K562 (cell line): ENCODE measurements around the gene RNF44. TPM values are rescaled to one million over a fixed set of nuclear protein-coding genes. Genes with fewer than 3 reads are reported as not detected.

Source experiments
- CBX3 ChIP-seq, 2 experiments: IDR thresholded peaks; 1 replicate in 1 of 2; 2 replicates in 1 of 2; pipeline ENCODE4 v1.6.1; 2012; ENCODE audit warnings: inconsistent platforms in 2 of 2, low read length in 2 of 2, borderline replicate concordance in 1 of 2, control low read depth in 1 of 2
- MAFG ChIP-seq: fragments of 450-650 bp; conservative IDR thresholded peaks from 2 replicates; pipeline ENCODE4 v1.6.1; 2016; ENCODE audit warnings: missing genetic modification characterization, missing compliant biosample characterization
- POLR2AphosphoS5 ChIP-seq: IDR thresholded peaks from 2 replicates; pipeline ENCODE4 v1.6.1; 2011; ENCODE audit warnings: mild to moderate bottlenecking, low read depth, low read length, moderate library complexity; ENCODE audit not compliant: control insufficient read depth, insufficient read depth
- POLR2B ChIP-seq: fragments of 450-650 bp; IDR thresholded peaks from 2 replicates; pipeline ENCODE4 v1.6.1; 2018; ENCODE audit warnings: low read depth; ENCODE audit not compliant: partially characterized antibody
- RBBP5 ChIP-seq: fragments of 200-600 bp; sonication (generic); IDR thresholded peaks from 2 replicates; pipeline ENCODE4 v1.6.1; 2012; ENCODE audit warnings: borderline replicate concordance, mild to moderate bottlenecking, low read length, control low read depth, inconsistent platforms; ENCODE audit not compliant: insufficient read depth, poor library complexity, severe bottlenecking
- SUPT5H ChIP-seq: fragments of 450-650 bp; IDR thresholded peaks from 2 replicates; pipeline ENCODE4 v1.6.1; 2016
- TBP ChIP-seq: optimal IDR thresholded peaks from 2 replicates; pipeline ENCODE3; 2011; ENCODE audit warnings: low read depth, low read length, improper control_type of control experiment
- TEAD4 ChIP-seq, 2 experiments: sonication (generic) in 1 of 2; formaldehyde crosslinking in 1 of 2; IDR thresholded peaks; 2 replicates each; pipeline versions ENCODE4 v1.6.1 to v1.8.0; 2012 to 2022; ENCODE audit warnings: borderline replicate concordance in 1 of 2, inconsistent platforms in 1 of 2, low read length in 1 of 2, mild to moderate bottlenecking in 1 of 2, missing genetic modification reagents in 1 of 2
- THRAP3 ChIP-seq: fragments of 450-650 bp; IDR thresholded peaks from 2 replicates; pipeline ENCODE4 v1.6.1; 2016; ENCODE audit warnings: mild to moderate bottlenecking, inconsistent platforms, borderline replicate concordance
- polyA plus RNA-seq, 8 experiments: library from polyadenylated mRNA; depleted of rRNA in 4 of 8; stranded (reverse) in 5 of 8; unstranded in 3 of 8; fragments of >200 nt; fragmentation: Nextera tagmentation in 2 of 8; fragmentation: Illumina TruSeq in 1 of 8; extraction: Ambion mirVana in 2 of 8; extraction: Trizol in 1 of 8; gene quantifications; 2 replicates each; pipeline versions ENCODE4 v1.2.1 to v1.2.3, GENCODE V29; 2011 to 2014; ENCODE audit warnings: inconsistent platforms in 1 of 8, missing spikeins in 1 of 8
- total RNA-seq, 7 experiments: library from RNA; depleted of rRNA in 6 of 7; stranded (reverse); fragments of >200 nt in 6 of 7; fragmentation: Illumina TruSeq in 2 of 7; extraction: Trizol in 2 of 7; gene quantifications; 2 replicates each; pipeline versions ENCODE4 v1.2.1 to v1.2.3, GENCODE V29; 2011 to 2021; ENCODE audit warnings: low replicate concordance in 1 of 7
- TF ChIP-seq, protein P1 (sequence below), 2 experiments: fragments of 450-650 bp in 1 of 2; sonication (generic) in 1 of 2; formaldehyde crosslinking in 1 of 2; IDR thresholded peaks; 2 replicates each; pipeline versions ENCODE4 v1.7.1 to v1.9.0; 2016 to 2022; ENCODE audit warnings: inconsistent platforms in 1 of 2, mild to moderate bottlenecking in 1 of 2, missing genetic modification reagents in 1 of 2
- TF ChIP-seq, protein P2 (sequence below), 2 experiments: fragments of 250-450 bp in 1 of 2; fragments of 450-650 bp in 1 of 2; sonication (Bioruptor Pico) in 1 of 2; IDR thresholded peaks; 2 replicates each; pipeline versions ENCODE4 v1.6.1 to v1.8.0; 2016 to 2021; ENCODE audit warnings: mild to moderate bottlenecking in 2 of 2, moderate library complexity in 2 of 2, missing compliant biosample characterization in 1 of 2, missing genetic modification characterization in 1 of 2
- TF ChIP-seq, protein P3 (sequence below): sonication (generic); formaldehyde crosslinking; IDR thresholded peaks from 2 replicates; pipeline ENCODE4 v1.8.1; 2022; ENCODE audit warnings: missing genetic modification reagents
- TF ChIP-seq, protein P4 (sequence below): sonication (generic); formaldehyde crosslinking; IDR thresholded peaks from 2 replicates; pipeline ENCODE4 v1.8.0; 2023; ENCODE audit warnings: mild to moderate bottlenecking, missing genetic modification reagents

Gene RNF44
- total and polyA plus RNA-seq, 9 of the 15 experiments (the other 6 are each of a cell fraction or from before 2014, with no cell fraction given), result 1.6 to 82.6 (median 7.4) TPM

DNA sequence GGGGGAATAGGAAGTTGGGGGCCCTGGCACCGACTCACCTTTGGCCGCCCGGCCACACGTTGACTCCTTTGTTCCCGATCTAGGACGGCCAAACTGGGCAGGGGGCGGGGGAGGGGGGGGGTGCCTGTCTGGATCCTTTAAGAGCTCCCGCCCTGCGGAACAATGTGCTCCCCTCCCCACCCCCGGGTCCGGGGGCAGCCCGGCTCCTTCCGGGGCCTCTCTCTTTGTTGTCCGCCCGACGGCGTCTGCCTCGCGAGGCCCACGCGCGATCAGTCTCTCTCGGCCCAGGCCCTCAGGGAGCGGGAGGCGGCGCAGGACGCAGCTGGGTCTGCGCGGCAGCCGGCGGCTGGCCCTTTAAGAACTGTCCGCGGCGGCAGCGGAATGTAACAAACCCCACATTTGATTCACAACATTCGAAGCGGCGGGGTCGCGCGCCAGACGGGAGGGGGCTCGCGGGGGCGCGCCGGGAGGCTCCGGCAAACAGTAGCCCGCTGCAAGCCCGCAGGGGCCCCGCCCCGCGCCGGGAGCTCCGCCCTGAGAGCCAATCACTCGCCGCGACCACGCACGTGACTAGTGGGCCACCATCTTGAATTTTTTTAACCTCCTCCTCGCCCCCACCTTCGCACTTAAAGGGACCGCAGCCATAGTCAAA is at the start of gene RNF44 (continued):
- TF ChIP-seq, protein P1, sequence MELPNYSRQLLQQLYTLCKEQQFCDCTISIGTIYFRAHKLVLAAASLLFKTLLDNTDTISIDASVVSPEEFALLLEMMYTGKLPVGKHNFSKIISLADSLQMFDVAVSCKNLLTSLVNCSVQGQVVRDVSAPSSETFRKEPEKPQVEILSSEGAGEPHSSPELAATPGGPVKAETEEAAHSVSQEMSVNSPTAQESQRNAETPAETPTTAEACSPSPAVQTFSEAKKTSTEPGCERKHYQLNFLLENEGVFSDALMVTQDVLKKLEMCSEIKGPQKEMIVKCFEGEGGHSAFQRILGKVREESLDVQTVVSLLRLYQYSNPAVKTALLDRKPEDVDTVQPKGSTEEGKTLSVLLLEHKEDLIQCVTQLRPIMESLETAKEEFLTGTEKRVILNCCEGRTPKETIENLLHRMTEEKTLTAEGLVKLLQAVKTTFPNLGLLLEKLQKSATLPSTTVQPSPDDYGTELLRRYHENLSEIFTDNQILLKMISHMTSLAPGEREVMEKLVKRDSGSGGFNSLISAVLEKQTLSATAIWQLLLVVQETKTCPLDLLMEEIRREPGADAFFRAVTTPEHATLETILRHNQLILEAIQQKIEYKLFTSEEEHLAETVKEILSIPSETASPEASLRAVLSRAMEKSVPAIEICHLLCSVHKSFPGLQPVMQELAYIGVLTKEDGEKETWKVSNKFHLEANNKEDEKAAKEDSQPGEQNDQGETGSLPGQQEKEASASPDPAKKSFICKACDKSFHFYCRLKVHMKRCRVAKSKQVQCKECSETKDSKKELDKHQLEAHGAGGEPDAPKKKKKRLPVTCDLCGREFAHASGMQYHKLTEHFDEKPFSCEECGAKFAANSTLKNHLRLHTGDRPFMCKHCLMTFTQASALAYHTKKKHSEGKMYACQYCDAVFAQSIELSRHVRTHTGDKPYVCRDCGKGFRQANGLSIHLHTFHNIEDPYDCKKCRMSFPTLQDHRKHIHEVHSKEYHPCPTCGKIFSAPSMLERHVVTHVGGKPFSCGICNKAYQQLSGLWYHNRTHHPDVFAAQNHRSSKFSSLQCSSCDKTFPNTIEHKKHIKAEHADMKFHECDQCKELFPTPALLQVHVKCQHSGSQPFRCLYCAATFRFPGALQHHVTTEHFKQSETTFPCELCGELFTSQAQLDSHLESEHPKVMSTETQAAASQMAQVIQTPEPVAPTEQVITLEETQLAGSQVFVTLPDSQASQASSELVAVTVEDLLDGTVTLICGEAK (IDR thresholded peaks at IDR 0.05), result peak; percentile 61; the same call in 1 of the 2 replicates
- TF ChIP-seq, protein P1 (CRISPR knock-in tag; IDR thresholded peaks at IDR 0.05), result no peak
- TF ChIP-seq, protein P2, sequence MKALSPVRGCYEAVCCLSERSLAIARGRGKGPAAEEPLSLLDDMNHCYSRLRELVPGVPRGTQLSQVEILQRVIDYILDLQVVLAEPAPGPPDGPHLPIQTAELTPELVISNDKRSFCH (CRISPR knock-in tag; IDR thresholded peaks at IDR 0.05), result no peak
- TF ChIP-seq, protein P2 (tag; IDR thresholded peaks at IDR 0.05), result 0 out of 2 replicates have a peak, but pooled peaks have one; percentile 17
- TF ChIP-seq TBP (peak; percentile 68), RBBP5 (peak; percentile 64), POLR2AphosphoS5 (peak; percentile 50), POLR2B (peak; percentile 20), MAFG (no peak), THRAP3 (no peak), SUPT5H (peak; percentile 64), CBX3 (IDR thresholded peaks at IDR 0.05; ENCODE audit: borderline replicate concordance in 1 of 2, low read length in 2 of 2) (peak in 1 of 2 experiments; percentile 7; a peak in 1 of 3 replicates), TEAD4 (IDR thresholded peaks at IDR 0.05; ENCODE audit: low read length) (peak; percentile 40), TEAD4 (CRISPR knock-in tag; IDR thresholded peaks at IDR 0.05; ENCODE audit: borderline replicate concordance) (peak; percentile 68; the same call in 1 of the 2 replicates)
- TF ChIP-seq, protein P3, sequence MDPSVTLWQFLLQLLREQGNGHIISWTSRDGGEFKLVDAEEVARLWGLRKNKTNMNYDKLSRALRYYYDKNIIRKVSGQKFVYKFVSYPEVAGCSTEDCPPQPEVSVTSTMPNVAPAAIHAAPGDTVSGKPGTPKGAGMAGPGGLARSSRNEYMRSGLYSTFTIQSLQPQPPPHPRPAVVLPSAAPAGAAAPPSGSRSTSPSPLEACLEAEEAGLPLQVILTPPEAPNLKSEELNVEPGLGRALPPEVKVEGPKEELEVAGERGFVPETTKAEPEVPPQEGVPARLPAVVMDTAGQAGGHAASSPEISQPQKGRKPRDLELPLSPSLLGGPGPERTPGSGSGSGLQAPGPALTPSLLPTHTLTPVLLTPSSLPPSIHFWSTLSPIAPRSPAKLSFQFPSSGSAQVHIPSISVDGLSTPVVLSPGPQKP (CRISPR knock-in tag), result no peak
- TF ChIP-seq, protein P4, sequence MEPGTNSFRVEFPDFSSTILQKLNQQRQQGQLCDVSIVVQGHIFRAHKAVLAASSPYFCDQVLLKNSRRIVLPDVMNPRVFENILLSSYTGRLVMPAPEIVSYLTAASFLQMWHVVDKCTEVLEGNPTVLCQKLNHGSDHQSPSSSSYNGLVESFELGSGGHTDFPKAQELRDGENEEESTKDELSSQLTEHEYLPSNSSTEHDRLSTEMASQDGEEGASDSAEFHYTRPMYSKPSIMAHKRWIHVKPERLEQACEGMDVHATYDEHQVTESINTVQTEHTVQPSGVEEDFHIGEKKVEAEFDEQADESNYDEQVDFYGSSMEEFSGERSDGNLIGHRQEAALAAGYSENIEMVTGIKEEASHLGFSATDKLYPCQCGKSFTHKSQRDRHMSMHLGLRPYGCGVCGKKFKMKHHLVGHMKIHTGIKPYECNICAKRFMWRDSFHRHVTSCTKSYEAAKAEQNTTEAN (CRISPR knock-in tag), result no peak
